Mononuclear cell (primary cell): Measurements from ENCODE around the gene CHST1. TPM values are rescaled to one million over a fixed set of nuclear protein-coding genes. Genes with fewer than 3 reads are reported as not detected.

Source experiments
- H3K27me3 ChIP-seq: 2 replicates; pipeline ENCODE4 v1.6.0; 2011; ENCODE audit warnings: low read length, control low read depth; ENCODE audit not compliant: insufficient read depth
- H3K4me1 ChIP-seq: 2 replicates; pipeline ENCODE4 v1.5.1; 2011; ENCODE audit warnings: mild to moderate bottlenecking, low read length, control low read depth; ENCODE audit not compliant: insufficient read depth
- H3K4me3 ChIP-seq: 2 replicates; pipeline ENCODE4 v1.5.1; 2011; ENCODE audit warnings: mild to moderate bottlenecking, low read length, moderate library complexity
- H3K9me3 ChIP-seq: 2 replicates; pipeline ENCODE4 v1.5.1; 2011; ENCODE audit warnings: low read depth, mild to moderate bottlenecking, control low read depth, low read length
- total RNA-seq: library from RNA; depleted of rRNA; stranded (reverse); fragments of >200 nt; gene quantifications from one replicate; pipeline ENCODE4 v1.2.3, GENCODE V29; 2012

The CHST1 gene
- total RNA-seq, 1 donor: not detected

- no peak overlapping the region for H3K4me3 ChIP-seq
- peaks cover 7% of the 10 kb centered on the region for H3K27me3 ChIP-seq
- H3K4me1 ChIP-seq: no peaks in the 10 kb centered on the region
- H3K9me3 ChIP-seq: no peaks in the 10 kb centered on the region
Measured at GRCh38 chr11:45617871-45618601, 47.4 kb downstream of the CHST1 start.

- Histone ChIP-seq H3K4me1 (no peaks in the 10 kb centered on the region), H3K27me3 (peaks cover 7% of the 10 kb centered on the region), H3K9me3 (no peaks in the 10 kb centered on the region), H3K4me3 (no peak overlapping the region)
Measured at GRCh38 chr11:45616802-45617549, 48.4 kb downstream of the CHST1 start.

- peaks cover 14% of the 10 kb centered on the region for H3K4me1 ChIP-seq
- no peaks in the 10 kb centered on the region for H3K9me3 ChIP-seq
- H3K27me3 ChIP-seq: peaks cover 7% of the 10 kb centered on the region
- H3K4me3 ChIP-seq: no peak overlapping the region
Measured at GRCh38 chr11:45615182-45615792, 50.1 kb downstream of the CHST1 start.

GRCh38 chr11:45614196-45614828 is 51.1 kb downstream of the CHST1 start:
- Histone ChIP-seq H3K27me3 (peaks cover 7% of the 10 kb centered on the region), H3K4me3 (no peak overlapping the region), H3K9me3 (no peaks in the 10 kb centered on the region), H3K4me1 (peaks cover 16% of the 10 kb centered on the region)

- Histone ChIP-seq H3K27me3 (peaks cover 8% of the 10 kb centered on the region), H3K4me1 (peaks cover 19% of the 10 kb centered on the region), H3K9me3 (no peaks in the 10 kb centered on the region), H3K4me3 (no peak overlapping the region)
Measured at GRCh38 chr11:45610627-45611026, 54.8 kb downstream of the CHST1 start.

- no peaks in the 10 kb centered on the region for H3K9me3 ChIP-seq
Measured at GRCh38 chr11:45609902-45610301, 55.5 kb downstream of the CHST1 start.

GRCh38 chr11:45609337-45609736 is 56.1 kb downstream of the CHST1 start:
- Histone ChIP-seq H3K9me3 (no peaks in the 10 kb centered on the region), H3K4me3 (no peak overlapping the region), H3K4me1 (peaks cover 19% of the 10 kb centered on the region), H3K27me3 (peaks cover 12% of the 10 kb centered on the region)

More at GRCh38 chr11:45609902-45610301, 55.5 kb downstream of the CHST1 start:
- Histone ChIP-seq H3K4me1 (peaks cover 19% of the 10 kb centered on the region), H3K4me3 (no peak overlapping the region), H3K27me3 (peaks cover 11% of the 10 kb centered on the region)

GRCh38 chr11:45607995-45608394 is 57.4 kb downstream of the CHST1 start:
- Histone ChIP-seq H3K9me3 (no peaks in the 10 kb centered on the region), H3K4me3 (no peak overlapping the region), H3K27me3 (peaks cover 9% of the 10 kb centered on the region), H3K4me1 (peaks cover 19% of the 10 kb centered on the region)

- Histone ChIP-seq H3K27me3 (peaks cover 9% of the 10 kb centered on the region), H3K4me3 (no peak overlapping the region), H3K9me3 (no peaks in the 10 kb centered on the region), H3K4me1 (peaks cover 19% of the 10 kb centered on the region)
Measured at GRCh38 chr11:45606514-45607281, 58.7 kb downstream of the CHST1 start.

GRCh38 chr11:45605051-45605450 is 60.4 kb downstream of the CHST1 start:
- Histone ChIP-seq H3K4me1 (peaks cover 4% of the 10 kb centered on the region), H3K9me3 (no peaks in the 10 kb centered on the region), H3K4me3 (no peak overlapping the region)

GRCh38 chr11:45603946-45604682 is 61.3 kb downstream of the CHST1 start:
- Histone ChIP-seq H3K4me3 (no peak overlapping the region), H3K27me3 (peaks cover 9% of the 10 kb centered on the region), H3K9me3 (no peaks in the 10 kb centered on the region), H3K4me1 (peaks cover 4% of the 10 kb centered on the region)

More at GRCh38 chr11:45605051-45605450, 60.4 kb downstream of the CHST1 start:
- peaks cover 9% of the 10 kb centered on the region for H3K27me3 ChIP-seq

GRCh38 chr11:45599161-45599943 is 66.1 kb downstream of the CHST1 start:
- H3K9me3 ChIP-seq: no peaks in the 10 kb centered on the region
- H3K4me1 ChIP-seq: no peaks in the 10 kb centered on the region
- peaks cover 1% of the 10 kb centered on the region for H3K27me3 ChIP-seq
- no peak overlapping the region for H3K4me3 ChIP-seq
